Ovary (tissue), 3 donors: Measurements from ENCODE around the gene DENND5A.
"Not testable (repeated sequence)": the region's sequence is repeated elsewhere in the genome, so short reads cannot be mapped to it uniquely, and the experiment has no call there.

ENCODE experiments used
- CTCF ChIP-seq, 3 donors: fragments of 450-650 bp in 2 of 3; fragments of 200-600 bp in 1 of 3; IDR thresholded peaks; one replicate each; pipeline versions ENCODE4 v1.5.1 to v1.8.0; 2016 to 2022; ENCODE audit warnings: antibody characterized with exemption in 3 of 3, mild to moderate bottlenecking in 1 of 3
- POLR2A ChIP-seq: fragments of 450-650 bp; IDR thresholded peaks from one replicate; pipeline ENCODE4 v1.6.1; 2017; ENCODE audit warnings: antibody characterized with exemption, mild to moderate bottlenecking, moderate library complexity
- donor health status: DM: no; HTN: no; CAD: no.

- TF ChIP-seq POLR2A; CTCF (IDR thresholded peaks at IDR 0.05): not testable (repeated sequence)
Observed at GRCh38 chr11:9097186-9097943, 167.8 kb downstream of the DENND5A start.
